WERI-Rb-1 (cell line): ENCODE results near the gene KRT35.

ENCODE experiments used
- DNase-seq: peaks from one replicate; pipeline ENCODE4 v3.0.0-alpha.2; 2020
- H3K27ac ChIP-seq: fragments of 250-450 bp; sonication (Bioruptor Pico); 2 replicates; pipeline ENCODE4 v1.5.1; 2020; ENCODE audit warnings: mild to moderate bottlenecking, moderate library complexity
- H3K27me3 ChIP-seq: fragments of 250-450 bp; sonication (Bioruptor Pico); 2 replicates; pipeline ENCODE4 v1.5.1; 2021; ENCODE audit warnings: mild to moderate bottlenecking, low read depth, moderate library complexity; ENCODE audit not compliant: insufficient read depth, severe bottlenecking
- H3K36me3 ChIP-seq: fragments of 250-450 bp; sonication (Bioruptor Pico); 2 replicates; pipeline ENCODE4 v1.5.1; 2020; ENCODE audit warnings: mild to moderate bottlenecking, moderate library complexity
- H3K4me3 ChIP-seq: 2 replicates; pipeline ENCODE4 v1.5.1; 2011; ENCODE audit warnings: low read depth, mild to moderate bottlenecking, control low read depth, low read length
- H3K9me3 ChIP-seq: fragments of 250-450 bp; sonication (Bioruptor Pico); 2 replicates; pipeline ENCODE4 v1.5.1; 2021; ENCODE audit warnings: mild to moderate bottlenecking, moderate library complexity; ENCODE audit not compliant: severe bottlenecking
- TF ChIP-seq, protein P1 (sequence below): IDR thresholded peaks from 2 replicates; pipeline ENCODE4 v1.5.1; 2011; ENCODE audit warnings: low read depth, mild to moderate bottlenecking, control low read depth, inconsistent platforms, low read length

KRT35 gene

DNA sequence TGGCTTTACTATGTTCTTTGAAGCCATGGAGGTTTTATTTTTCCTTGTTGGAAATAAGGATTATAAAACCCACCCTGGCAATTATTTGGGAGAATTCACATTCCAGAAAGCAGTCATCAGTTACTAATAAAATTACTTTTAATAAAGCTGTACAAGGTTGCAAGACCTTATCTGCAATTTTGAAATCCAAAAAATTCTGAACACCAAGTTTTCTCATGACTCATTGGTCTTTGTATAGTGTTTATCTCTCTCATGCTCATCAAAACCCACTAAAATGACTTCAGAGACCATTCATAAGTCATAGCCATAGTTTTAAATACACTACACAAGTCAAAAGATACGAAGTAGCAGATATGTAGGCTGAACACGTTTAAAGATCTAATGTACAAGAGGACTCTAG lies 34.1 kb downstream of the KRT35 start:
- Histone ChIP-seq H3K27me3 (peaks cover 96% of the 10 kb centered on the region), H3K36me3 (no peaks in the 10 kb centered on the region), H3K9me3 (peaks cover 20% of the 10 kb centered on the region), H3K4me3 (no peak overlapping the region), H3K27ac (no peak overlapping the region)
- no peak for DNase-seq
- TF ChIP-seq, protein P1, sequence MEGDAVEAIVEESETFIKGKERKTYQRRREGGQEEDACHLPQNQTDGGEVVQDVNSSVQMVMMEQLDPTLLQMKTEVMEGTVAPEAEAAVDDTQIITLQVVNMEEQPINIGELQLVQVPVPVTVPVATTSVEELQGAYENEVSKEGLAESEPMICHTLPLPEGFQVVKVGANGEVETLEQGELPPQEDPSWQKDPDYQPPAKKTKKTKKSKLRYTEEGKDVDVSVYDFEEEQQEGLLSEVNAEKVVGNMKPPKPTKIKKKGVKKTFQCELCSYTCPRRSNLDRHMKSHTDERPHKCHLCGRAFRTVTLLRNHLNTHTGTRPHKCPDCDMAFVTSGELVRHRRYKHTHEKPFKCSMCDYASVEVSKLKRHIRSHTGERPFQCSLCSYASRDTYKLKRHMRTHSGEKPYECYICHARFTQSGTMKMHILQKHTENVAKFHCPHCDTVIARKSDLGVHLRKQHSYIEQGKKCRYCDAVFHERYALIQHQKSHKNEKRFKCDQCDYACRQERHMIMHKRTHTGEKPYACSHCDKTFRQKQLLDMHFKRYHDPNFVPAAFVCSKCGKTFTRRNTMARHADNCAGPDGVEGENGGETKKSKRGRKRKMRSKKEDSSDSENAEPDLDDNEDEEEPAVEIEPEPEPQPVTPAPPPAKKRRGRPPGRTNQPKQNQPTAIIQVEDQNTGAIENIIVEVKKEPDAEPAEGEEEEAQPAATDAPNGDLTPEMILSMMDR, result no peak

DNA sequence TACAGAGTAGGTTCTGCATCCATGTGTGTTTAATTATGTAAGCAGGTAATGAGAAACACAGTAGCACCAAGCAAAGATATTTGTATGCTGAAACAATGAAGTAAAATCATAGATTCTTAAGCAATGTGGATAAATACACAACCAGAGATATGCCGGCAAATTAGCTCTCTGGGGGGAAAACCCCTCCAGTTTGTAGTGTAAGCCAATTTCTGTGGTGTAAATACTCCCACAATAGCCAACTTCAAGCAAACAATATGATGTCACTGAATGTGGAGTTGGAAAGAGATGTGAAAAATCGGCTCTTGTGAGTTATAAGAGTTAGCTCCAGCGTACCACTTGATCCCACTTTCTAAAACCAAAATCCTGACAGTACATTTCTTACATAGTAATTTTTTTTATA lies 36.3 kb downstream of the KRT35 start:
- Histone ChIP-seq H3K36me3 (no peaks in the 10 kb centered on the region), H3K4me3 (no peak overlapping the region), H3K27ac (no peak overlapping the region)

DNA sequence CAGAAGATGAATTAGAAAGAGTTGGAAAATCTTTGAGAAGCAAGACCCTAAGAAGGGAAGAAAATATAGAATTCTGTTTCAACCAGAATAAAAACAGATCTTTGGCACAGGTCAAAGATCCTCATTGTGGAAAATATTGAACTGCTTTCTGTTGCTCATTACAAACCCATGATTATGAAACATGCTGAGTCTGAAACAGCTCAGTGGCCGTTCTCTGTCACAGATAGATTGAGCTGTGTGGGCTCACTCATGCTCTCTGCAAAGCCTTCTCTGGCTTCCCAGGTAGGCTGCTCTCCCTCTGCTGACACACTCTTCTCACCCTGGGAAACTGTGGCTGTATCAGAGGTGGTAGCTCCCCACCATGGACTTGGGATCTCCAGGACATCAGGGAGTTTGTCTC lies 36.8 kb downstream of the KRT35 start:
- H3K27ac ChIP-seq, result no peak overlapping the region
- DNase-seq, result no peak
- TF ChIP-seq, protein P1, result no peak

More for the DNA sequence above, 36.3 kb downstream of the KRT35 start:
- Histone ChIP-seq H3K9me3 (peaks cover 14% of the 10 kb centered on the region), H3K27me3 (peaks cover 98% of the 10 kb centered on the region)
- DNase-seq, result no peak
- TF ChIP-seq, protein P1, result no peak

DNA sequence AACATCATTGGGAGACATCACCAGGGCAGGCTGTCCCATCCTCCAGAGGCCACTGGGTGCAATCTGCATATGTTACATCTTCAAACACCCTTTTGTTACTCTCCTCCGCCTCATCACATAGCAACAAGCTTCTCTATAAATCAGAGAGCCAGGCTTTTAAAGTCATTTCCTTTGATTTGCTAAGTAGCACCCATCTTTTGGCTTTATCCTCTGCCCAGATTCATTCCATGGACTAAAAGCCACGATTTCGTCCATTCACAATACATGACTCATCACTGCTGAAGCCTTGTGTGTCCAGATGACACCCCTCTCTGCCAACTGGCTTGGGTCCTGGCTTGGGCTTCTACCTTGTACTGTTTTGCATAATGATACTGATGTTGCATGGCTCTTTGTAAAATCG lies 38.2 kb downstream of the KRT35 start:
- Histone ChIP-seq H3K36me3 (no peaks in the 10 kb centered on the region), H3K9me3 (peaks cover 14% of the 10 kb centered on the region), H3K4me3 (no peak overlapping the region), H3K27ac (no peak overlapping the region), H3K27me3 (peaks cover 98% of the 10 kb centered on the region)
- TF ChIP-seq, protein P1, result no peak
- DNase-seq, result no peak

More for the DNA sequence above, 36.8 kb downstream of the KRT35 start:
- peaks cover 98% of the 10 kb centered on the region for H3K27me3 ChIP-seq
- peaks cover 14% of the 10 kb centered on the region for H3K9me3 ChIP-seq
- H3K4me3 ChIP-seq, result no peak overlapping the region
- H3K36me3 ChIP-seq, result no peaks in the 10 kb centered on the region

DNA sequence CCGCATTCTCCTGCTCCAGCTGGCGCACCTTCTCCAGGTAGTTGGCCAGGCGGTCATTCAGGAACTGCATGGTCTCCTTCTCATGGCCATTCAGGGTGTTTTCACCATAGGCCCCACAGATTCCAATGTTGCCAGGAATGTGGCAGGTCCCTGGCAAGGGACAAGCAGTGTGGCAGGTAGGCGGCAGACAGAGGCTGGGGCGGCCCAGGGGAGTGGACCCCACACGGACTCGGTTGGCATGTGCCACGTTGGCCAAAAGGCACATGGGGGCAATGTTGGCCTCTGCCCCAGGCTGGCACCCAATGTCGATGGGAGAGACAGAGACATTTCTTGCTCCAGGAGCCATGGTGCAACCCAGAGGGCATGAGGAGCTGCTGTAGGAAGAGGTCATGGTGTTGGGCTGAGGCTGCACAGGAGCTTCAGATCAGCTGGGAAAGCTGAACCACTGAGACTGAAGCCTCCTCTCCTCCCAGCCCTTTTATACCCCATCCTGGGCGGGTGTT lies 40.4 kb downstream of the KRT35 start, which contains the start of gene KRT38:
Gene KRT38, minus strand, starts transcription at position 453 of the 503 bp plus-strand sequence. Its CDS starts 62 bp downstream, at position 391.
- TF ChIP-seq, protein P1, result no peak
- Histone ChIP-seq H3K27ac (no peak within 1 kb of the TSS), H3K4me3 (no peak within 1 kb of the TSS), H3K36me3 (no peaks in the 10 kb centered on the region), H3K9me3 (peaks cover 20% of the 10 kb centered on the region), H3K27me3 (peaks cover 100% of the 10 kb centered on the region)
- no peak for DNase-seq

DNA sequence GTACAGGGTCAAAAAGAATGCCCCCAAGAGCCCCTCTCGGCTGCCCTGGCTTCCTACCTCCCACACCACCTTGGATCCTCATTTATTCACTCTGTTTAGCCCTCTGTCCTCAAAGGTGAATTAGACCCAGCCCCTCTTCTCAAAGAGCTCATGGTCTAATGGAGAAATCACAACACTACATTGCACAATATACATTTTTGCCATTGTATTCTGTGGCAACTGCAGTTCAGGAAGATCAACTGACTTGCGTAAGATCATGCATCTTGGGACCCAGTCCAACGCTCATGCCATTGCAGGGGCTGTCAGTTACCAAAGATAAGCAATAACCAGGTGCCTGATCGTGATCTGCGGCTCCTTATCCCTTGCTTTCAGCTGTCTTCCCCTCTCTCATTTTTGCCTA lies 41.6 kb downstream of the KRT35 start:
- DNase-seq, result no peak
- peaks cover 100% of the 10 kb centered on the region for H3K27me3 ChIP-seq
- peaks cover 18% of the 10 kb centered on the region for H3K9me3 ChIP-seq
- TF ChIP-seq, protein P1, result no peak
- H3K36me3 ChIP-seq, result no peaks in the 10 kb centered on the region
- H3K4me3 ChIP-seq, result no peak overlapping the region
- no peak overlapping the region for H3K27ac ChIP-seq
